Colon (tissue), 2 donors: ENCODE measurements around the gene CSRNP3.

Experiments
- FAIRE-seq: peaks from 2 replicates; lab custom pipeline; 2012; peaks lifted over from hg19 to GRCh38; lab: Jason Lieb, UNC
- donor health status: control.
- donor health status: control.

Gene CSRNP3

DNA sequence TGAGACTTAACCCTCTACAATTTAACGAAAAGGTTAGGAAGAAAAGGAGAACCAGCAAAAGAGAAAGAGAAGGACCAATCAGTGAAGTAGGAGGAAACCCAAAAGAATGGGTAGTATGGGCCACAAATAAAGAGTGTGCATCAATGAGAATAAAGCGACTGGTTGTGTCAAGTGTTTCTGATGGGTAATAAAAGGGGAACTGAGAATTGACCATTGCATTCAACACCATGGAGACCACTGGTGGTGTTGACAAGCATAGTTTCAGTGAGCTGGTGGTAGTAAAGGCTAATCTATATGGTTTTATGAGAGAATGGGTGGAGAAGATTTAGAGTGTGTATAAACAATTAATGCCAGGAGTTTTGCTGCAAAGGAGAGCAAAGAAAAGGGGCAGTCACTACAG is 75.4 kb downstream of the CSRNP3 start:
- FAIRE-seq: no peak

DNA sequence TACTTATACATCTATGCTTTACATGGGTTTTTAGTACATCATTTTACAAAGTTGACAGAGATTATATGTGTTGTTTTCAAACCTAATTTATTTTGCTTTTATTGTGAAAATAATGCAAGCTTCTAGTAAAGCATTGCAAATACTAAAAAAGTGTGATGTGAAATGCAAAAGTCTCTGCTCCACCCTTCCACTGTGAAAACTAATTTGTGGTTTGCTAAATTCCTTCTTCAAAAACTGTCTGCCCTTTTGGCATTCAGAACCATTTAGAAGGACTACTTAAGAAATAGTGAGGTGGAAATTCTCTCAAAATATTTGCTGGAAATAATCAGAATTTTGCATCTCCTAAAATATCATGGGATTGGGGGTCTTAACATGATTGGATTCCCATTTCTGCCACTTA is 78.4 kb downstream of the CSRNP3 start:
- no peak for FAIRE-seq

DNA sequence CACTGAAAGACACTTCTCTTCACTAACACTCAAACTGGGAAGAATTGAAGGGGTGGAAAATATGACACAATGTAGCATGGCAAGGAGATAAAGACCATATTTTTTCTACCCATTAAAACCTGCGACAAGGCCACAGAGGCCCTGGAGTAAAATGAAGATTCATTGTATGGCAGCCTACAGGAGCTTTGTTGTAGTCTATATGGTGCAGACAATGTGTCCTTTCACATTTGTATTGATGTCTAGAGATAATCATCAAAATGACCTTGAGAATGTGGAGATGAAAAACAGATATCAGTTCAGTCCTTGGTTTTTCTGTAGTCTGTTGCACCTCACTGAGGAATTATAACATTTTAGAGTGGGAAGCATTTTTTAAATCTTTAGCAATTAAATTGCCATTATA is 80.1 kb downstream of the CSRNP3 start:
- FAIRE-seq: no peak

DNA sequence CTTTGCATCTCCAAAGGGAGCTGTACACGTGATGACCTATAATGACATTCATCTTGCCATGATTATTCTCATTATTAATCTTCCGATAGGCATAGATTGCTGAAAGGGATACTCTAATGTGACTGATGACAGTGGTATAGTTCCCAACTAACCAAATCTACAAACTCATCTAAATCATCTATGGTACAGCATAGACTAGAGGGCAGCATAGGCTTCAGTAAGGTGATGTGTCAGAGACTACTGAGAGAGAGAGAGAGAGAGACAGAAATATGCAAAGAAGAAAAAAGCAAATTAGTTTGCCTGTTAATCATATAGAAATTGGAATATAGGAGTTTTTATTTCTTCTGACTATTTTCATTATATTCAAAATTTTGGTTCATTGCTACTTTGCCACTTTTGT is 89.3 kb downstream of the CSRNP3 start:
- no peak for FAIRE-seq

DNA sequence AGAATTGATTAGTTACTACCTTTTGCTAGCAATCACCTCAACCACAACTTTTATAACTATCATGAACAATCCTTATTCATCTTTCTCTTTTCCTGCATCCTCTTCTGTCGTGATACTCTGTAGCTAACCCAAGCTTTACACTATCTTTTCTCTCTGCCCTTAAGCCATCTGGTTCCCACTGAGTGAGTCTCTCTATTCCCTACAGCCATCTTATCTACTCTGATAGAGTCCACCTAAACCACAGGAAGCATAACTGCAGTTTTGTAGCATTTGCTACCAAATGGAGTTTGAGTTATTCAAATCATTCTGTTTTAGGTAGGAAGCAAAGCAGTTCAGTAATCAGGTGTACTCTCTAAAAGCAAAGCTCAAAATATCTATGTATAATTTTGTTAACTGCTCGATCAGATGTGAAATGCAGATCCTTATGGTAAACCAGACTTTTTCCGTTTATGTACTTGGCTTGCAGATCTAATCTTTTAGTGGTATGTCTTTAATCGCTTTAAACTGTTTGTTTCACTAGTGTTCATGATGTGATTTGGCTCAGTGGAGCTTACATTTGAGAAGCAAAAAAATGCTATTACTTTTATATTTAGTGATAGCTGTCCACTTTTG is 91.0 kb downstream of the CSRNP3 start:
- no peak for FAIRE-seq

DNA sequence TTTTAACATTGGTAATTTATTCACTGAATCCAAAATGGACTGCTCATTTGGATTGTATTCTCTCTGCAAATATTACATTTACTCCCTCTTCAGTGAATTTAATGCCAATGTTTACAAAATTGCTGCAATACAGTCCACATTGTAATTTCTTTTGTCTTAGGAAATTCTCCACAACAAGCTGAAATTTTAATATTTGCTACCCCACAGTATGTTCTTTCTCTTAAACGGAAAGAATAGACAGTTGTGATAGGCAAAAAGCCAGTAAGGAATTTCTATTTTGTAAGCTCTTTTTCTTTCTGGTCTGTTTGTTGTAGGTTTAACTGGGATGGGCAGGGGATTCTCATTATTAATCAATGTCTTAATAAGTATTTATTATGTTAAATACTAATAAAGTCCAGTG is 92.0 kb downstream of the CSRNP3 start:
- FAIRE-seq: no peak

DNA sequence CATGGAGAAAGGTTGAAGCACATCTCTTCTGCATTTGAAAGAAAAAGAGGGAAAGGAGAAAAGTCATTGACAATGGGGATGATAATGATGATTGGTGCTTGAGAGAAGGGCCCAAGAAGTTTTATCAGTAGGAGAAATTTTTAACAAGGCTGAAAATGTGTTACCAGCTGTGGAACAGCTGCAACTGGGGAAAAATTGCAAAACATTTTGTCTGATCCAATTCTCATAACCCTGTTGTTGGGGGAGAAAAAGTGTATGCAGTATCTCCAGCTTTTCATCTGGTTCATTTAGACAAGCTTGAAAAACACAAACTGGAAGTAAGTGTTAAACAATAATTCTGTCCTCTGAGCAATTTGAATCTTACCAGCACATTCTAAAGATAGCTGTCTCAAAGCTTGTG is 92.7 kb downstream of the CSRNP3 start:
- no peak for FAIRE-seq

DNA sequence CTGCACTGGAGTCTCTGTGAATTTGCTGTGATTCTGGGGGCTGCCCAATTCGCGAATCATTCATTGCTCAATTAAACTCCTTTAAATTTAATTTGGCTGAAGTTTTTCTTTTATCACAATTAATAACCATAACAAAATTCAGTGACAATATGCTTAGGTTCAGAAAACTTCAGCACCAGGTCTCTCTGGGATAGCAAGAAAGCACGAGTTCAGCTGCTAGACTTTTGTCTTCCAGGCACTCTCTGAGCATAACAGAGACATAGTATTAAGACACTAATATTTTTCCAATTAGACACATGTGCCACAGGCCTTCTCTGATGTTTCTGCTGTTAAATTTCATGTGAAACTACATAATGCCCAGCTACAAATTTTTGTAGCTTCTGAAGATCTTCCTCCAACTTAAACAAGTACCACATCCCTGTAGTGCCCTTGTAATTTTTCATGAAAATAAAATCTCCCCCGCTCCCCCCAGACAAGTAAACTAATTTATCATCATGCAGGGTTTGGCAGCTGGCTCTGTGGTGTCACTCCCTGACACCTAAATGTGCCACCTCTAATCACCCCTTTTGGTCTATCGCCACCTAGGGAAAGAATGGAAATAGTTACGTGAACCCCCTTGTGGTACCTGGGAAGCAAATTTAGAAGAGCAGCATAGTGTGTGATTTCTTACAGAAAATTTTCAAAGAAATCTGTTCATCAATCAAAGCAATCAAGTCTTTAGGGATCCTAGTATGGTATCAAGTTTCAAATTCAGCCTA is 94.1 kb downstream of the CSRNP3 start:
- FAIRE-seq: no peak

DNA sequence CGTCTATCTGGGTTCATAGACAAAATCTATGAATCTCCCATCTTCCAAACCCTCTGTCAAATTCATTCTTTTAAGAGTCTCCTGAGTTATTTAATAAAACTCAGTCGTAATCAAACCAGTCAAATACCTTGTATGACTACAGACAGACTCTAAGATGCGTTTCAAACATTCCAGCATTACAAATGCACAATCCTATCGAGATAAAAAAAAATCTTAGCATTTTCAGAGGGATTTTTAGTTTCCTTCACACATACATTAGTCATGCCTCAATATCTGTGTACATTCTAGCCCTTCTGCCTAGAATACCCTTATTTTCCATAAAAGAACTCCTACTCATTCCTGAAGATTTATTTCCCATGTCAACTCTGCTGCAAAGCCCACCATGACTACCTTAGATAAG is 96.5 kb downstream of the CSRNP3 start:
- no peak for FAIRE-seq

DNA sequence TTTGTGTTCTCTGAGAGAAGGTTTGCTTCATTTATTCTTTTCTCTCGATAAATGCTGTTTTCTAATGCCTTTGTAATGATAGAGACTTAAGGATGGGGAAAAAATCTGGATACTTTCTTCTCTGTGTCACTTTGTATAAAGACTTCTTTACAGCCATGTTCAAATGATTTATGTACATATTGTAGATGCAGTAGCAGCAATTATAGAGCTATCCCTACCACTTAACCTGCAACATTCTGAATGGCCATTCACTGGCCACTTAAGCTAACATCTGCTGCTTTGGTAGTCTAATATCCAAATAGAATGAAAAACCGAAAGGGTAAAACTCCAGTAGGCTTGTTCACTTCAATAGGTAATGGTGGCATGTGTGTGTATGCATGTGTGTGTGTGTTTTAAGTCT is 97.8 kb downstream of the CSRNP3 start:
- FAIRE-seq: no peak

DNA sequence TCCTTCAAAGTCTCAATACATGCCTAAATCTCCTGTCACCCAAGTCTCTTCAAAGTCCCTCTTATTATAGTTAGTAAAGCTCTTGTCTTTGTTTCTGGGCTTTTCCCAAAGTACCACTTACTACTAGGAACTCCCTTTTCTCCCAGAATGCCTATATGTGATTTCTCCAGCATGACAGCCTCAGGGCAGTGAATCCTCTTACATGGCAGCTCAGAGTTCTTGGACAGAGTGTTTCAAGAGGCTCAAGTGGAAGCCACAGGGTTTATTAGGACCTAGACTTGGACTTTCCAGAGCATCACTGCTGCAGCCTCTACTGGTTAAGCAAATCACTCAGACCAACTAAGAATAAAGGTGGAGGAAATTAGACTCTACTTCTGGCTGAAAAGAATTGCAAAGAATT is 98.9 kb downstream of the CSRNP3 start:
- no peak for FAIRE-seq

DNA sequence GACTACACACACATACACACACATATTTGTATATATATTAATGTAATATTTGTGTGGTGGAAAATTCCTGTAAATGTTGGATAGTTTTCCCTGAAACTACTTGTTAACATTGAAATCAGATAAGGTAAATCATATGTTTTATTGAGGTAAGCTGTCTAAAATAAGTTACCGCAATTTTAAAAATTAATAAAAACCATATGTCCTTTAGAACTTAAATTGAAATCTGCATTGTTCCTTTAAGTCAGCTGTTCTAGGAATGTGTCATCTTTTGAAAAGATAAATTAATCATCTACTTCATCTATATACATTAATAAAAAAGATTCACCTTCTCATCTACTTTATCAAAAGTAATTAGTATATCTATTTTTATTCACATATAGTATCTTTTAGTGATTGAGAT is 102.0 kb downstream of the CSRNP3 start:
- FAIRE-seq: peak; percentile 14

DNA sequence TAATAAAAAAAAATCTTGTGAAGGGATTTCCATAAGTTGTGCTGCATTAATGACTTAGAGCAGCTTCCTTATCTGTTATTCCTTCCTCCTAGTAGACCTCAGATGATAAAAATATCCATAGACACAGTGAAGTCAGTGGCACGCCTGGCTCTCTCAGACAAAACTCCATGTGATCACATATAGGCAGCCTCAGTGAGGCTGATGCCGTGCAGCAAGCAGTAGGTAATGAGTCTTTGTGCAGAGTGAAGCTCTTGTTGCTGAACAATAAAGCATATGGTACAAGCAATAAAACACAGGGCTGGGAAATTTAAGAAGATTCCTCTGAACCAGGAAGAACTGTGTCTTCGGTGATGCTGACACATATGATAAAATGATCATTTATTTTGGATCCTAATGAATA is 102.7 kb downstream of the CSRNP3 start:
- no peak for FAIRE-seq

DNA sequence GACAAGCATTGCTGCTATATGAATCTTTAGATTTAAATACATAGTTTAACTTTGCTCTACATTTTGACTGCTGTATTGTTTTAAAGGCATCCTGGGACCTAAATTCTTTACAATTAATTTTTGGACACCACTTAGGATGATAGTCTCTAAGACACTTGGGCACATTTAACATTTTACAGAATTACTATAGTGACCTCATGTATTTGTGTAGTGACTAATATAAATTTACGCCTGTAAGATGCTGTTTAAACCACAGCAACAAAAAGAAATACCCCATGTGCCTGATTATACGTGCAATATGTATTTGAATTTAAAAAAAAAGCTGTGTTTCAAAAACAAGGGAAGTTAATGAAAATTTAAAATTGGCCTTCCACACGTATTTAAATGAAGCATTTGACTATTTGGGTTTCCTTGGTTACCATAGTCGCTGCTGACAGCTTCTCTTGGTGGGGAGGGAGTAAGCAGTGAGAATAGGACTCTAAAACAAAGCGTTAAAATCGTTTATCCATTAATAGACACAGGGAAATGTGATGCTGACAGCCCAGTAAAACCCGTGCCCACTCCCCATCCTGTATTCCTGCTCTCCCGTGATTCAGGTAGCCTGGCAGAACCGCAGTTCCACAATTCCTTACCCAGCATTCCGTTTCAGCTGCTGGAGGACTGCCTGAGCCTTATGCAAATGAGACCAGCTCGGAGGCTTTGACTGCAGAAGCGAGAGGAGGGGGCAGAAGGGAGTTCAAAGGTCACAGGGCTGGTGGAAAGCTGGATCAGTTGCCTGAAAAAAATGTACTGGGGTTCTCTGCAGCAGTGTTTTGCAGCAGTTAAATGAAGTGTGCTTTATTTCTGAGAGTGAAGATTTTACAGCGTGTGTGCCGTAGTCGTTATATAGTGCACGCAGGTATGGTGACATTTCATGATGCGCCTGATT is 104.3 kb downstream of the CSRNP3 start:
- no peak for FAIRE-seq

DNA sequence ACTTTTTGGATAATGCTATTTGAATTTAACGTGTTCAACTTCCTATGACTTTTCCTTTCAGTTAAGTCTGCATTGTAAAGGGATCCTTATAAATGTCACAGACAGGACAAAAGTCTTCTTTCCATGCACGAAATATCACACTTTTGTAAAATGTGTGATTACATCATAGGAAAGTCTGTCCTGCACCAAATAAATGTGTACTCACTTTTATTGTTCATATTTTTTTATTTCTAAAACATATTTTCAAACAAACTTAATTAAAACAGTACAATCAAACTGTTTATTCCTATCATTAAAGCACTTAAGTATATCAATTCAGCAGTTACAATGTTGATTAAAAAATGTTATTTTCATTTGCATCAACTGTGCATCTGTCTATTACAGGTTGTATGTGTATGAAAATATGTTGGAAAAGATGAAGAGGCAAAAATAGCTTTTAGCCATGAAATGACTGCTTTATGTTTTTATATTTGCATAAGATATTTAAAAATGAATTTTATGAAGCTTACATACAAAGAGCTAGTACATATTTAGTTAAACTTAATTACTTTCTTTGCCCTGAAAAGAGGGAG is 105.6 kb downstream of the CSRNP3 start:
- FAIRE-seq: no peak

DNA sequence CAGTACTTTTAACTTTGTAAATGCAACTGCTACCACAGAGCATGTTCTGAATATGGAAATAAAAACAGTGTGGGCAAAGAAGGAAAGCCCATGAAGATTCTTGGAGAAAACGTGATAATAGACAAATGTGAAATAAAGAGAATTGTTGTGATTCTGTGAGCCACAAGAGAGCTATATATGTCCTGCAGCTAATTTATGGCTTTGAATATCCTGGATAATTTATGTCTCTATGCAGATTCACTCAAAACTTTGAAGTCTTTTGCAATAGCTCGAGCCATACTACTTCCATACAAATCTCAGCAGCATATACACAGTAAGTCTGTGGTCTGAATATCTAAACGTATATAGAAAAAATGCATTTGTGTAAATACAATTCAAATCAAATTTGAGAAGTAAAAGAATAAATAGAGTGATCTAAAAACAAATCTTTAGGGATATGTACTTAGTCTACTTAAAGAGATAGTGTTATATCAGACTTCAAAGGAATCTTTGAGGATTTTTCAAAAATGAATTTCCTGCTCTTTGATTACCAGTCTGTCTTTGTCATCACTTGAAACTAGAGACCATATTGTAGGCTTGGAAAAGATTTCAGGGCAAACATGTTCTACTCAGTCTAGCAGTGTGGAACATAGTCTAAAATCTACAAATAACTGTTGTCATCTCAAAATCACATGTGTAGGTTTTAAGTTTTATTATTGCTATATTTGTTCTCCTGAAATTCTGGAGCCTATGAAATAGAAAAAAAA is 107.1 kb downstream of the CSRNP3 start:
- FAIRE-seq: no peak

DNA sequence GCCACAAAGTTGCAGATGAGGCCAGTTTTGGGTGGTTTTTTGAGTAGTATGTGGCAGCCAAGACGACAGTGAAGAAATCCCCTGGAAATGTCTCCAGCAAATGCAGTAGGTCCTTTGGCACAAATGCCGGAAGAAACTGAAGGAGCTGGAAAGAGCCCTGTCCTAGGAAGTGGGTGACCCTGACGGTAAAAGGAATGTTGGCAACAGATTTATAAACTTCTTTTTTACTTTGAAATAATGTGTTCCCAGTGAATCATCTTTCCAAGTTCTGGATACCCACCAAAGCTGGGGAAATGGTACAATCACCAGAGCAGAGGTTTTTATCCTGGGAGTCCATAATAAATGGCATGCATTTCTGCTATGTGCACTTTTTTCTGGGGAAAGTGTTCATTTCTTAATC is 112.9 kb downstream of the CSRNP3 start:
- FAIRE-seq: no peak

DNA sequence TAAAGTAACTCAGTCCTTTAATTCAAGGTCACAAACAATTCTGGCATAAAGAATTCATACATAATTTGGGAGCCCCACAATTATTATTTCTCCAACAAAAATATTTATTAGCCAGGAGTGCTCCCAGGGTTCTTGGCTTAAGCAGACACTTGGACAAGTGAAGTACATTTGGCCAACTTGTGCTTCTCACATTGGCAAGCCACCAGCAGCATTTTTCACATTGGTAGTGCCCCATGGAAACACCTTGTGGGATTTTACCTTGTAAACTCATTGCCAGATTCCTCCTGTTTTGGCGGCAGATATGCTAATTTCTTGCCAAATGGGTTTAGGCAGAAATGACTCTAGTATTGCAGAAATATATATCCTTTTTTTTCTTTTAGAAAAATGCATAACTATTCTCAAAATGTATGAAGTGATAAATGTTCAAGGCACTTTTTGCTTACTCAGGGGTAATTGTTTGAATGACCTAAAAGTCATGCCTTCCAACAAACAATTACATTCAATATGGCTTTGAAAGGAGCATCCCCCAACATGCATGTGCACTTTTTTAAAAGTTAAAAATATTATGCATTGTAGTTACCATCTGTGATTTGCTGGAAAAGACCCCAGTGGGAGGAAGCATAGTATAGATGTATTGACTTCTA is 113.5 kb downstream of the CSRNP3 start:
- FAIRE-seq: no peak

DNA sequence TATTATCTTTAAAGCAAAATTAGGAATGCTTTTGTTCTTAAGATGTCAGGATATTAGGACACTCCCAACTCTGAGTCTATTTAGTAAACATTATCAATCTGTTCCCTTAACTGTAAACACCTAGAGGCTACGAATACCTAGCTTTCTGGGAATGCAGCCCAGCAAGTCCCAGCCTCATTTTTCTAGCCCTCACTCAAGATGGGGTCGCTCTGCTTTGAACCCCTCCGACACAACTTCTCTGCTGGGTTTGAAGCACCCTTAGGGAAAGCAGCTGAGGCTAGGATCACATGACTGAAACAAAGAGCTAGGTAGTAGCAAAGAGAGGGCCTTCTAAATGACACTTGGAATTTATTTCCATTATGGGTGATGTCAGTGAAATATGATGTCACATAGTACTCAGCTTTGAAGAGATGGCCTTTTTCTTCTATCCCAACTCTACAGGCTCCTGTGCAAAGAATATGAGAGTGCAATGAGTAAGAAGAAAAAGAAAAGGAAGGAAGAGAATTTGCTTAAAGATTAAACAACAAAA is 114.7 kb downstream of the CSRNP3 start:
- no peak for FAIRE-seq

DNA sequence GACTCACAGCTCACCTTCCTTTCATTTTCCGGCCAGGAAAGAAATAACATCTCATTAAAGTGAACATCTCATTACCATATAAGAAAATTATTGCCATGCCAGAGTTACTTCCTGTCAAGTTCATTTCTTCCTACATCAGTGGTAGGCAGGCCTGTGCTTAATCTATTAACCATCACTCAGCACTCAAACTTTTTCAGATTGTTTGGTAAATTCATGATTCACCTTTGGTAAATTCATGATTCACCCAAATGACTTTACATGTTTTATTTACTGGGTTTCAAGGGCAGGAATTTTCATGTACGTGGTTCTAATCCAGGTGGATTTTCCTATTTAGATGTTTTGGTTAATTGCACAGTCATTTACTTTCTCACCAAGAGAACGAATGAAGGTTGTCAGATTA is 116.5 kb downstream of the CSRNP3 start:
- FAIRE-seq: no peak

DNA sequence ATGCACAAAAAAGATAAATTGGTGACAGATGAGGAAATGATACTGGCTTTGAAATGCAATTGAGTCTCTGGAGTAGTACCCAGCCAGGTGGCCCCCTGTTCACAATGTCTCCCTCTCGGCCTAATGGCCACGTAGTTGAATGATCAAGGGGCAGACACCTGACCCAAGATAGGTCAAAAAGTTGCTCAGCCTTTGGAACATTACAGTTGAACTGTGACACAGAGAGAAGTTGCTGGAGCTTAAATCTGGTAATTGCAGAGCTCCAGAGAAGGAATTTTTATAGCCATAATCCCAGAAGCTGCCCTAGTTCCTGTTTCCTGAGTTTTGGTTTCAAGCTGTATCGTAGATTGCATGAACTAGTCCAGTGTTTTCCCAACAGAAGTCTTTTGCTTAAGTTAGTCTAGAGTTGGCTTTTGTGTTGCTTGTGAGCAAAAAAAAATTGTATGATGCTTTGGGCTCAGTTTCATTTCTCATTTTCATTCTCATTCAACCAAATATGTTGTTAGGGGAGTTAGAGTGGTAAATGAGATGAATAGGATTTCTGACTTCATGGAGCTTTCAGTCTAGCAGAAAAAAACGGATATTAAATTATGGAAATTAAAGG is 117.9 kb downstream of the CSRNP3 start:
- FAIRE-seq: no peak
